ENCODE measurements around the gene SLC22A1. TPM values are rescaled to one million over a fixed set of nuclear protein-coding genes. Genes with fewer than 3 reads are reported as not detected.

The SLC22A1 gene
- total and polyA plus RNA-seq, 2 donors (not counting 1 experiment from before 2014, with no cell fraction given): 0.18 to 1.5 TPM

GRCh38 chr6:160084198-160084776 is 37.3 kb upstream of the SLC22A1 start:
- WGBS (ENCODE audit: insufficient coverage): 97% methylated on average over 18 of the region's 18 CpGs
- intact Hi-C loops (cut with micrococcal nuclease): no loop called here
- TF ChIP-seq, protein P1, sequence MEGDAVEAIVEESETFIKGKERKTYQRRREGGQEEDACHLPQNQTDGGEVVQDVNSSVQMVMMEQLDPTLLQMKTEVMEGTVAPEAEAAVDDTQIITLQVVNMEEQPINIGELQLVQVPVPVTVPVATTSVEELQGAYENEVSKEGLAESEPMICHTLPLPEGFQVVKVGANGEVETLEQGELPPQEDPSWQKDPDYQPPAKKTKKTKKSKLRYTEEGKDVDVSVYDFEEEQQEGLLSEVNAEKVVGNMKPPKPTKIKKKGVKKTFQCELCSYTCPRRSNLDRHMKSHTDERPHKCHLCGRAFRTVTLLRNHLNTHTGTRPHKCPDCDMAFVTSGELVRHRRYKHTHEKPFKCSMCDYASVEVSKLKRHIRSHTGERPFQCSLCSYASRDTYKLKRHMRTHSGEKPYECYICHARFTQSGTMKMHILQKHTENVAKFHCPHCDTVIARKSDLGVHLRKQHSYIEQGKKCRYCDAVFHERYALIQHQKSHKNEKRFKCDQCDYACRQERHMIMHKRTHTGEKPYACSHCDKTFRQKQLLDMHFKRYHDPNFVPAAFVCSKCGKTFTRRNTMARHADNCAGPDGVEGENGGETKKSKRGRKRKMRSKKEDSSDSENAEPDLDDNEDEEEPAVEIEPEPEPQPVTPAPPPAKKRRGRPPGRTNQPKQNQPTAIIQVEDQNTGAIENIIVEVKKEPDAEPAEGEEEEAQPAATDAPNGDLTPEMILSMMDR (IDR thresholded peaks at IDR 0.05): no peak
- no peak for TF ChIP-seq EZH2 (IDR thresholded peaks at IDR 0.05; ENCODE audit: borderline replicate concordance, insufficient read depth, low read depth, low read length, poor library complexity, severe bottlenecking)
- Histone ChIP-seq H3K4me1 (ENCODE audit: control insufficient read depth in 2 of 2, insufficient read depth in 2 of 2, low read length in 2 of 2) (no peaks in the 10 kb centered on the region), H2AFZ (ENCODE audit: insufficient read depth, low read depth, low read length, poor library complexity, severe bottlenecking) (no peak overlapping the region), H3K9ac (ENCODE audit: low read length) (no peak overlapping the region), H3K27ac (ENCODE audit: low read length in 2 of 2) (no peak overlapping the region), H3K27me3 (replicated peaks in 1 of 4; ENCODE audit: control extremely low read depth in 1 of 4, control insufficient read depth in 3 of 4, insufficient read depth in 4 of 4, low read length in 3 of 4) (no peaks in the 10 kb centered on the region), H3K36me3 (replicated peaks in 1 of 2; ENCODE audit: control extremely low read depth in 1 of 2, control insufficient read depth in 1 of 2, extremely low read depth in 1 of 2, insufficient read depth in 2 of 2, low read length in 1 of 2) (peaks cover 7 to 83% of the 10 kb centered on the region in 2 experiments), H3K9me3 (ENCODE audit: control extremely low read depth in 1 of 3, control insufficient read depth in 2 of 3, insufficient read depth in 1 of 3, low read length in 2 of 3) (no peaks in the 10 kb centered on the region), H4K20me1 (ENCODE audit: control insufficient read depth, insufficient read depth, low read length, poor library complexity, severe bottlenecking) (no peaks in the 10 kb centered on the region), H3K4me2 (replicated peaks; ENCODE audit: low read depth, low read length, poor library complexity, severe bottlenecking) (no peak overlapping the region), H3K79me2 (ENCODE audit: control insufficient read depth, insufficient read depth, low read length) (no peaks in the 10 kb centered on the region), H3K4me3 (ENCODE audit: control extremely low read depth in 1 of 5, extremely low read depth in 1 of 5, insufficient read depth in 1 of 5, low read depth in 2 of 5, low read length in 4 of 5) (no peak overlapping the region)
- POLR2A ChIA-PET: no interaction called here
- CTCF ChIA-PET: no interaction called here
- no peak overlapping the region for H3K4me3 Mint-ChIP-seq
- no peak overlapping the region for H3K27ac Mint-ChIP-seq
- no peak for ATAC-seq (ENCODE audit: low read depth)
- no peak for DNase-seq
- no peaks in the 10 kb centered on the region for H3K9me3 Mint-ChIP-seq (ENCODE audit: insufficient read depth)
- H3K27me3 Mint-ChIP-seq: no peaks in the 10 kb centered on the region
- no peaks in the 10 kb centered on the region for H3K4me1 Mint-ChIP-seq

DNA sequence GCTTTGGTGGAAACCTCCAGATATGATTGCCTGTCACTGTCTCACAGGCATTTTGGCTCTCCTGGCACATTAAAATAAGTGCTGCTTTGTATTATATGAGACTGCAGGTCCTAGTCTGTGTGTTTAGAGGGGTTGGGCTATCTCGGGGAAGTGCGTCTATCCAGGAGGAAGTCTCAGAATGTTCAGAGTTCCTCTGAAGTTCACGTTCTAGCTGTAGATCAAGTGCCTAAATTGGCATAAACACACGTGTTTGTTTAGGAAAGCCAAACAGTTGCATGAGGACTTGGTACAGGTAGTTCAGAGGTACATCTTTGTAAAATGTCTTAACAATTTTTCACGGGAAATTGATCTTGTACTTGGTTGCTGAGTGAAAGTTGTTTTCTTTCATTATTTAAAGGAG is 36.4 kb upstream of the SLC22A1 start:
- Mint-ChIP-seq H3K27me3 (no peaks in the 10 kb centered on the region), H3K4me3 (no peak overlapping the region), H3K4me1 (no peaks in the 10 kb centered on the region), H3K9me3 (ENCODE audit: insufficient read depth) (no peaks in the 10 kb centered on the region), H3K27ac (no peak overlapping the region)
- Histone ChIP-seq H3K9me3 (ENCODE audit: control extremely low read depth in 1 of 3, control insufficient read depth in 2 of 3, insufficient read depth in 1 of 3, low read length in 2 of 3) (no peaks in the 10 kb centered on the region), H3K36me3 (replicated peaks in 1 of 2; ENCODE audit: control extremely low read depth in 1 of 2, control insufficient read depth in 1 of 2, extremely low read depth in 1 of 2, insufficient read depth in 2 of 2, low read length in 1 of 2) (peaks cover 8 to 83% of the 10 kb centered on the region in 2 experiments), H3K4me3 (ENCODE audit: control extremely low read depth in 1 of 5, extremely low read depth in 1 of 5, insufficient read depth in 1 of 5, low read depth in 2 of 5, low read length in 4 of 5) (no peak overlapping the region), H3K4me1 (ENCODE audit: control insufficient read depth in 2 of 2, insufficient read depth in 2 of 2, low read length in 2 of 2) (no peaks in the 10 kb centered on the region), H3K4me2 (replicated peaks; ENCODE audit: low read depth, low read length, poor library complexity, severe bottlenecking) (no peak overlapping the region), H4K20me1 (ENCODE audit: control insufficient read depth, insufficient read depth, low read length, poor library complexity, severe bottlenecking) (no peaks in the 10 kb centered on the region), H2AFZ (ENCODE audit: insufficient read depth, low read depth, low read length, poor library complexity, severe bottlenecking) (no peak overlapping the region), H3K9ac (ENCODE audit: low read length) (no peak overlapping the region), H3K27ac (ENCODE audit: low read length in 2 of 2) (no peak overlapping the region), H3K79me2 (ENCODE audit: control insufficient read depth, insufficient read depth, low read length) (no peaks in the 10 kb centered on the region), H3K27me3 (replicated peaks in 1 of 4; ENCODE audit: control extremely low read depth in 1 of 4, control insufficient read depth in 3 of 4, insufficient read depth in 4 of 4, low read length in 3 of 4) (no peaks in the 10 kb centered on the region)
- TF ChIP-seq, protein P1 (IDR thresholded peaks at IDR 0.05): no peak
- CTCF ChIA-PET: no interaction called here
- DNase-seq: no peak
- WGBS (ENCODE audit: insufficient coverage): 84% methylated on average over 5 of the region's 5 CpGs
- ATAC-seq (ENCODE audit: low read depth): no peak
- POLR2A ChIA-PET: no interaction called here
- intact Hi-C loops (cut with micrococcal nuclease): no loop called here

Data from B cell (primary cell).